ENCODE data around the gene NPAS2. TPM values are rescaled to one million over a fixed set of nuclear protein-coding genes. Genes with fewer than 3 reads are reported as not detected.
A peak's percentile ranks its signal among the peaks of the same experiment; 100 is the strongest.

The NPAS2 gene, protein sequence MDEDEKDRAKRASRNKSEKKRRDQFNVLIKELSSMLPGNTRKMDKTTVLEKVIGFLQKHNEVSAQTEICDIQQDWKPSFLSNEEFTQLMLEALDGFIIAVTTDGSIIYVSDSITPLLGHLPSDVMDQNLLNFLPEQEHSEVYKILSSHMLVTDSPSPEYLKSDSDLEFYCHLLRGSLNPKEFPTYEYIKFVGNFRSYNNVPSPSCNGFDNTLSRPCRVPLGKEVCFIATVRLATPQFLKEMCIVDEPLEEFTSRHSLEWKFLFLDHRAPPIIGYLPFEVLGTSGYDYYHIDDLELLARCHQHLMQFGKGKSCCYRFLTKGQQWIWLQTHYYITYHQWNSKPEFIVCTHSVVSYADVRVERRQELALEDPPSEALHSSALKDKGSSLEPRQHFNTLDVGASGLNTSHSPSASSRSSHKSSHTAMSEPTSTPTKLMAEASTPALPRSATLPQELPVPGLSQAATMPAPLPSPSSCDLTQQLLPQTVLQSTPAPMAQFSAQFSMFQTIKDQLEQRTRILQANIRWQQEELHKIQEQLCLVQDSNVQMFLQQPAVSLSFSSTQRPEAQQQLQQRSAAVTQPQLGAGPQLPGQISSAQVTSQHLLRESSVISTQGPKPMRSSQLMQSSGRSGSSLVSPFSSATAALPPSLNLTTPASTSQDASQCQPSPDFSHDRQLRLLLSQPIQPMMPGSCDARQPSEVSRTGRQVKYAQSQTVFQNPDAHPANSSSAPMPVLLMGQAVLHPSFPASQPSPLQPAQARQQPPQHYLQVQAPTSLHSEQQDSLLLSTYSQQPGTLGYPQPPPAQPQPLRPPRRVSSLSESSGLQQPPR
- polyA plus RNA-seq (ENCODE audit: insufficient read length in 3 of 3): 10 to 100 TPM; 13.2 to 20.2 (median 14.5) TPM
- long read RNA-seq, donor 1: 0 reads
- long read RNA-seq, donor 2: 0 reads
- long read RNA-seq, donor 3, partial matches to known transcripts: 0 of 1 reads
- long read RNA-seq, donor 3, other reads (novel, unspliced or antisense): 0 of 1 reads
- long read RNA-seq, donor 4: 0 reads
- long read RNA-seq, donor 5: 0 reads
- long read RNA-seq, donor 6, partial matches to known transcripts: 0 of 1 reads
- long read RNA-seq, donor 6, other reads (novel, unspliced or antisense): 0 of 1 reads
- long read RNA-seq, donor 7, full-length matches to known transcripts: 1 of 1 reads
- long read RNA-seq, donor 7, partial matches to known transcripts: 0 of 1 reads
- long read RNA-seq, donor 7, other reads (novel, unspliced or antisense): 0 of 1 reads
- long read RNA-seq, donor 8: 0 reads
- long read RNA-seq, donor 9: 0 reads
- long read RNA-seq, donor 10: 0 reads
- long read RNA-seq, donor 11: 0 reads
- long read RNA-seq, donor 12, partial matches to known transcripts: 0 of 1 reads
- long read RNA-seq, donor 12, other reads (novel, unspliced or antisense): 0 of 1 reads
- long read RNA-seq, donor 13: 0 reads
- long read RNA-seq, donor 14, partial matches to known transcripts: 0 of 1 reads
- long read RNA-seq, donor 14, other reads (novel, unspliced or antisense): 0 of 1 reads
- long read RNA-seq, donor 15: 0 reads
- long read RNA-seq, donor 16, partial matches to known transcripts: 0 of 1 reads
- long read RNA-seq, donor 16, other reads (novel, unspliced or antisense): 0 of 1 reads

DNA sequence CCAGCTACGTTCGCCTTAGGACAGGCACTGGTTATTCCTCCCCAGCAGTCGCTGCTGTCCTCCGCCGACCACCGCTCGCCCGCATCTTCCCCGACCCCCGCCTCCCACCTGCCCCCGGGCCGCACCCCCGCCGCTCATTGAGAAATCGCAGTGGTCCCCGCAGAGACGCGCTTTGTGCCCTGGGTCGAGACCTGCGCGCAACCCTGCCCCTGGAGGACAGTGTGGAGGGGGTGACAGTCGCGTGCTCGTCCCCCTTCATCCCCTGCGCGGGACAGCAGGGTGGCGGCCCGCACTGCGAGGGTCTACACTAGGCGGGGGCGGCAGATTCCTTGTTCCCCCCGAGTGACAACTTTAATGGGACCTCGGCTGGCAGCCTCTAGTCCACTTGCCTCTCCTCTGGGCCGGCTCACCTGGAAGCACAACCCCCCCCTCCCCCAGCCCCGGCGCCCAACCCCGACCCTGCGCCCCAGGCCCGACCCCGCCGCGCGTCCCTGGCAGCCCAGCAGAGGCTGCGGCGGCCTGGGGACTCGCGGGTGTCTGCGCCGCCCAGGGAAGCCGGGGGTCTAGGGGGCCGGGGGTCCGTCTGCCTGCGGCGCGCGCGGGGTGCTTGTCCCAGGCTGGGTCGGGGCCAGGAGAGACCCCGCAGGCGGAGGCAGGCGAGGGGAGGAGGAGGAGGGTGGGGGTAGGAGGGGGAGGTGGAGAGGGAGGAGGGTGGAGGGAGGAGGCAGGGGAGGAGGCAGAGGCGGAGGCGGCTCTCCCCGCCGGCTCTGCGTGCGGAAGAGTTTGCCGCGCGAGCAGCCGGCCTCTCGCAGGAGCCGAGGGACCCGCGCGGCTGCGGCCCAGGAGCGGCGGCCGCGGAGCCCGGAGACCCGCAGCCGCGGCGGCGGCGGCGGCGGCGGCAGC, at the start of gene NPAS2:
NPAS2 (plus strand) TSS at position 770 of the 903 bp plus-strand sequence. CDS start 84,616 bp downstream, outside the sequence.
- peak in 1 of 11 donors; percentile 50 for DNase-seq (ENCODE audit: extremely low read depth in 1 of 11, low read depth in 9 of 11, low spot score in 4 of 11)

DNA sequence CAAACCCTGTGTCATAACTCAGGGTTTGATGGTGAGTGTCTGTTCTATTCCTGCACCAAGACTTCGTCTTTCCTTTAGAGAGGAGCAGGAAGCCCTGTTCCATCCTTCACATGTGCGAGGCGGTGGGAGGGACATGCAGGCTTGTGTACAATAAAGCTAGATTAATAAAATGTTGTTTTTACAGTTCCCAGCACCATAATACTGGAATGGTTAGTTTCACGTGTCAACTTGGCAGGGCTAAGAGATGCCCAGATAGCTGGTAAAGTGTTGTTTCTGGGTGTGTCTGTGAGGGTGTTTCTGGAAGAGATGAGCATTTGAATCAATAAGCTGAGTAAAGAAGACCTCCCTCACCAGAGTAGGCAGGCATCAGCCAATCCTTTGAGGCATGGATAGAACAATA, 48.8 kb upstream of the NPAS2 start:
- no peak for DNase-seq (ENCODE audit: extremely low read depth in 1 of 11, low read depth in 9 of 11, low spot score in 4 of 11)

- no peak for DNase-seq (ENCODE audit: extremely low read depth in 1 of 11, low read depth in 9 of 11, low spot score in 4 of 11)
Measured at GRCh38 chr2:100773538-100773937, 46.4 kb upstream of the NPAS2 start.

GRCh38 chr2:100776445-100776844, 43.5 kb upstream of the NPAS2 start:
- no peak for DNase-seq (ENCODE audit: extremely low read depth in 1 of 11, low read depth in 9 of 11, low spot score in 4 of 11)

- no peak for DNase-seq (ENCODE audit: extremely low read depth in 1 of 11, low read depth in 9 of 11, low spot score in 4 of 11)
Measured at GRCh38 chr2:100778637-100779450, 41.1 kb upstream of the NPAS2 start.

GRCh38 chr2:100779908-100780202, 40.1 kb upstream of the NPAS2 start:
- DNase-seq (ENCODE audit: extremely low read depth in 1 of 11, low read depth in 9 of 11, low spot score in 4 of 11): no peak

DNA sequence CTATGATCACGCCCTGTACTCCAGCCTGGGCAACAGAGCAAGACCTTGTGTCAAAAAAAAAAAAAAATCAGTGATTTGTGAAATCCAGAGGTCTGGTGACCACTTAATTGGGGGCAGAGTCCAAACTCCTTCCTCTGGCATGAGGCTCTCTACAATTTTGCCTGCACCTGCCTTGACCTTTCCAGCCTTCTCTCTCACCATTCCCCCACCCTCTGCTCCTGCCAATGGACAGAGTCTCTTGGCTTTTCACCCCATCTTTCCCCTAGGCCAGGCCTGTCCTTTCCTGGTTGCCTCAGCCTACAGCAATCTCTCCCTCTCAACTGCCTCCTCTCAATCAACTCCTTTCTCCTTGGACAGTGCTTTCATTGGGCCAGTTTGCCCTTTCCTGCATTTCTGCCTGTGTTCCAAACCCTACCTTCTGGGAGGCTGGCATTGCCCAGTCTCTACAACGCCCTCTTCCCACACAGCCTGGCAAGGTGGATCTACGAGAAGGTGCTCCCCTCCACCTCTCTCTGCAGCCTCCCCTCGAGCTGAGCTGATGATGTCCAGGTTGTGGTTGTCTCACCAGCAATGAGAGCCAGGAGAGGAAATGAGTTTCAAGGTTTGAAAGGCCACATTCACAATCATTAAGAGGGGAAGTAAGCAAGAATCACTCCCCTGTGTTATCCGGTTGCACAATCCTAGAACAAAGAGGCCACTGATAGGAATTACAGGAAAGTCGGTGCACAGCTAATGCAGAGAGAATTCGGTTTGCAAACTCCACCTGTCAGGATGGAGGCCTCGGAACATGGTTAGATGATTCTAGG, 39.5 kb upstream of the NPAS2 start:
- peak in 4 of 11 donors; percentile 22 to 34 (median 26) for DNase-seq (ENCODE audit: extremely low read depth in 1 of 11, low read depth in 9 of 11, low spot score in 4 of 11)

DNA sequence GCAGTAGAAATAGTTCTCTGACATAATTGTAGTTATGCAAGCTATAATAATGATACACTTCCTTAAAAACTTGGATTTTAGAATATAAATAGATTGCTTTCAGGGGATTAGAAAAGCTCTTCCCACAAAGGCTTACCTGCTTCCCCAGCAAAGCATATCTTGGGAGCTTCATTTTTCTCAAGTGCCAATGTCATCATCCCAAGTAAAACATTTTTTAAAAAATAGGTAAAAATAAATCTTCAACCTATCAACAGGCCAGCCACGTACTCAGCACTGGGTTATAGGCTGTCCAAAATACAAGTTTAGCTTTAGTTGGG, 39.0 kb upstream of the NPAS2 start:
- DNase-seq (ENCODE audit: extremely low read depth in 1 of 11, low read depth in 9 of 11, low spot score in 4 of 11): no peak

- no peak for DNase-seq (ENCODE audit: extremely low read depth in 1 of 11, low read depth in 9 of 11, low spot score in 4 of 11)
Measured at GRCh38 chr2:100781523-100782379, 38.2 kb upstream of the NPAS2 start.

DNA sequence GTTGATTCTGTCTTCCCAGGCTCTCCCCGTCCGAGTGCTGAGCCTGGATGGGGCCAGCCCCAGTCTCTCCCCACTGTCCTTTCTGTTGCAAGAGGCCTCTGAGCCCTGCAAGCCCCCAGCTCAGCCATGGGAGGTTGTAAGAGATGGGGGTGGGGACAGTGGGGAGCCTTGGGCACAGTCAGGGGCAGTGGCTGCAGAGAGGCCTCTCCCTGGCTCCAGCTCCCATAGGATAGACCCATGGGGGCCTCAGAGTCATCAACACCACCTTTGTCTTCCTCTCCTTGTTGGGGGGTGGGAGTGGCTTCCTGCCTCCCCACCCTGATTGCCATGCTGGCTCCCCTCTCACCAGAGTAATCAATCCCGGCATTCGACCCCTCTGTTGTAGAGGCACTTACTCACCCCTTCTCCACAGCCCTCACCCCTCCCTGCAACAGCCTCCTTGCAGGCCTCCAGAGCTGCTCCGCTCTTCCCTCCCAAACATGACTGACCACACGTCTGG, 37.5 kb upstream of the NPAS2 start:
- no peak for DNase-seq (ENCODE audit: extremely low read depth in 1 of 11, low read depth in 9 of 11, low spot score in 4 of 11)

GRCh38 chr2:100783987-100784386, 36.0 kb upstream of the NPAS2 start:
- peak in 8 of 11 donors; percentile 14 to 64 (median 32) for DNase-seq (ENCODE audit: extremely low read depth in 1 of 11, low read depth in 9 of 11, low spot score in 4 of 11)

- no peak for DNase-seq (ENCODE audit: extremely low read depth in 1 of 11, low read depth in 9 of 11, low spot score in 4 of 11)
Measured at GRCh38 chr2:100784681-100785080, 35.3 kb upstream of the NPAS2 start.

- no peak for DNase-seq (ENCODE audit: extremely low read depth in 1 of 11, low read depth in 9 of 11, low spot score in 4 of 11)
Measured at GRCh38 chr2:100785626-100786296, 34.2 kb upstream of the NPAS2 start.

DNA sequence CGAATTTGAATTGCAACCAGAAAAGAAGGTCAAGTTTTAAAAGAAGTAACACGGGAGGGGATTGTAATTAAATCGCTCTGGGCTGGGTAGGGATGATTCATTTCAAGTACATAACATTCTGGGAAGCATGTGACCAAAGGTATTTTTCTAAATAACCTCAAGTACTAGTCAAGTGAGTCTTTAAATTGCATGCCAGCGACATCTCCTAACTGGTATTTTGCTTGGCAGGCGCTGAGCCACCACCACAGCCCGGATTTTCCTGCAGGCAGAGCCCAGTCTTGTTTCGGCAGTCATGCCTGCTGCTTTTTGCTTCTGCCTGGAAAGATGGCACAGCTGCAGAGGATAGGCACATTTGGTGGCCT, 33.7 kb upstream of the NPAS2 start:
- no peak for DNase-seq (ENCODE audit: extremely low read depth in 1 of 11, low read depth in 9 of 11, low spot score in 4 of 11)

- DNase-seq (ENCODE audit: extremely low read depth in 1 of 11, low read depth in 9 of 11, low spot score in 4 of 11): no peak
Measured at GRCh38 chr2:100786985-100787384, 33.0 kb upstream of the NPAS2 start.
